GM13976 (cell line): ENCODE results near the gene NTM.

Experiments
- DNase-seq: peaks from one replicate; pipeline ENCODE4 v3.0.0; 2012; ENCODE audit warnings: low spot score
- in situ Hi-C: fragments of 300-500 bp; cut with MboI; formaldehyde crosslinking; loops from one replicate; pipeline ENCODE4 v1.12.0; 2022; ENCODE audit warnings: low sequenced_read_pairs, mixed read lengths, inconsistent platforms; ENCODE audit not compliant: unreplicated experiment
- TF ChIP-seq, protein P1 (sequence below): IDR thresholded peaks from 2 replicates; pipeline ENCODE4 v1.5.1; 2012; ENCODE audit warnings: borderline replicate concordance, mild to moderate bottlenecking; ENCODE audit not compliant: insufficient read depth; ENCODE audit errors: extremely low read depth, missing control alignments, control extremely low read depth

Gene NTM

DNA sequence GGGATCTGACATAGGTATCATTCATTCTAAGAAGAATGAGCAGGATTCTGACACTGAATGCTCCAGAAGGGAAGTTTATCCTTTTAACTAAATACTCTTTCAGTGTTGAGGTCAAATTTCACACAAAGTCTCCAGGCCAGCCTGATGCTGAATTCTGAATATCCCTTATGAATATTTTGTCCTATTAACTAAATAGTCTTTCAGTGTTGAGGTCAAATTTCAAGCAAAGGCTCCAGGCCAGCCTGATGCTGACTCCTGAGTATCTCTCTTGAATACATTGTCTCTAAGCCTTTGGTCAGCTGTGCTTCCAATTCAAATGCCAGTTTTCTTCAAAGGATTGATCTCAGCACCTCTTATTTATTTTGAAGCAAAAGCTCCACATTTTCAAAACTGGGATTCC, 676.8 kb downstream of the NTM start:
- in situ Hi-C loops = loop anchor here (25.0 kb wide), 1 partner anchor 185 kb away; no protein-coding TSS in a partner anchor
- no peak for DNase-seq
- TF ChIP-seq, protein P1, sequence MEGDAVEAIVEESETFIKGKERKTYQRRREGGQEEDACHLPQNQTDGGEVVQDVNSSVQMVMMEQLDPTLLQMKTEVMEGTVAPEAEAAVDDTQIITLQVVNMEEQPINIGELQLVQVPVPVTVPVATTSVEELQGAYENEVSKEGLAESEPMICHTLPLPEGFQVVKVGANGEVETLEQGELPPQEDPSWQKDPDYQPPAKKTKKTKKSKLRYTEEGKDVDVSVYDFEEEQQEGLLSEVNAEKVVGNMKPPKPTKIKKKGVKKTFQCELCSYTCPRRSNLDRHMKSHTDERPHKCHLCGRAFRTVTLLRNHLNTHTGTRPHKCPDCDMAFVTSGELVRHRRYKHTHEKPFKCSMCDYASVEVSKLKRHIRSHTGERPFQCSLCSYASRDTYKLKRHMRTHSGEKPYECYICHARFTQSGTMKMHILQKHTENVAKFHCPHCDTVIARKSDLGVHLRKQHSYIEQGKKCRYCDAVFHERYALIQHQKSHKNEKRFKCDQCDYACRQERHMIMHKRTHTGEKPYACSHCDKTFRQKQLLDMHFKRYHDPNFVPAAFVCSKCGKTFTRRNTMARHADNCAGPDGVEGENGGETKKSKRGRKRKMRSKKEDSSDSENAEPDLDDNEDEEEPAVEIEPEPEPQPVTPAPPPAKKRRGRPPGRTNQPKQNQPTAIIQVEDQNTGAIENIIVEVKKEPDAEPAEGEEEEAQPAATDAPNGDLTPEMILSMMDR = no peak

DNA sequence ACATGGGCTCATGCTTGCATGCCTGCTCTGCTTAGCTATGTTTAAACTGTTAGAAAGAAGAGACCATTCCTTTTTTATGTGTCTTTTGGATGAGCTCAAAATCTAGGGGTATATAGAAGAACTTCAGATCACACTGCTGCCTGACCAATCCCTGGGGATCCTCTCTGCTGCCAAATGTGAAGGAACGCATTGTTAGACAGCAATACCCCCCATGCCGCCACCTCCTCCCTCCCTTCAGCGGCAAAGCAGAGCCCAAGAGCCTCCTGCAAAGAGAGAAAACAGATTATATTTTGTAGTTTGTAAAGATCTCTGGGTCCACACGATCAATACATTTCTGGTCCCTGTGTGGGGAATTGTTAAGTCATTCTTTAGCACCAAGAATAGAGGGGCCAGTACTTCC, 677.6 kb downstream of the NTM start:
- DNase-seq = no peak
- TF ChIP-seq, protein P1 = no peak
- in situ Hi-C loops = loop anchor here (25.0 kb wide), 1 partner anchor 186 kb away; no protein-coding TSS in a partner anchor

DNA sequence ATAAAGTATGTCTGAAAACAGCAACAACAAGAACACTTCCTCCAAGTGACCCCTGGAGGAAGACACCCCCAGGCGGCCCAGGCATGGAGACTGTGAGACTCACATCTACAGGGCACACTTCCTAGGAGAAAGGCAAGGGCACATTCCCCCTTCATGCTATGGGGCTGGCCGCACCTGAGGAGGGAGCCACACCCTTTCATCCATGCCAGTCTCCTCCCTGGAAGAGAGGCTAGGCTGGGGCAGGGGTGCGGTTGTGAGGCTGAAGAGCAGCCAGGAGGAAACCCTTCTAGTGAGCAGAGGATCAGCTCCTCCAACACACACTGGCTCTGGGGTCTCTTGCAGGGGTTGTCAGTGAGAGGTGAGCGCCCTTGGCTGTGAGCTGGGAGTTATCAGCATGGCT, 678.8 kb downstream of the NTM start:
- TF ChIP-seq, protein P1 = no peak
- no peak for DNase-seq
- in situ Hi-C loops = loop anchor here (25.0 kb wide), 1 partner anchor 187 kb away; no protein-coding TSS in a partner anchor

DNA sequence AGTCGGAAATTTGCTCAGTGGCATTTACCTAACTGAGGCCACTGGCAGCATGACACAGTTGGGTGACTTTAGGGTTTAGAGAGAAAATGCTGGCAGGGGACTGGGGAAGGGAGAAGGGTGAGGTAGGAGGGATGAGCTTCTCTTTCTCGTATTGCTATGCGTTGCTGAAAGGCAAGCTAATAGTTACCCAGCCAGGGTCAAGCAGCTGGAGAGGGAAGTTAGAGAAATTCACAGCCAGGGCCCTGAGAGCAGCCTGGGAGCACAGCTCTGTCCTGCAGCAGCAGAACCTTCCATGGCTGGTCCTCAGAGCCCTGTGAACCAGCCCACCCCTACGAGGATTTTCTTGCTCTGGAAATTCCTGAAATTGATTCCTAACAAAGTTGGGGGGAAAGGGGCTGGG, 679.6 kb downstream of the NTM start:
- TF ChIP-seq, protein P1 = no peak
- no peak for DNase-seq
- in situ Hi-C loops = no loop called here

DNA sequence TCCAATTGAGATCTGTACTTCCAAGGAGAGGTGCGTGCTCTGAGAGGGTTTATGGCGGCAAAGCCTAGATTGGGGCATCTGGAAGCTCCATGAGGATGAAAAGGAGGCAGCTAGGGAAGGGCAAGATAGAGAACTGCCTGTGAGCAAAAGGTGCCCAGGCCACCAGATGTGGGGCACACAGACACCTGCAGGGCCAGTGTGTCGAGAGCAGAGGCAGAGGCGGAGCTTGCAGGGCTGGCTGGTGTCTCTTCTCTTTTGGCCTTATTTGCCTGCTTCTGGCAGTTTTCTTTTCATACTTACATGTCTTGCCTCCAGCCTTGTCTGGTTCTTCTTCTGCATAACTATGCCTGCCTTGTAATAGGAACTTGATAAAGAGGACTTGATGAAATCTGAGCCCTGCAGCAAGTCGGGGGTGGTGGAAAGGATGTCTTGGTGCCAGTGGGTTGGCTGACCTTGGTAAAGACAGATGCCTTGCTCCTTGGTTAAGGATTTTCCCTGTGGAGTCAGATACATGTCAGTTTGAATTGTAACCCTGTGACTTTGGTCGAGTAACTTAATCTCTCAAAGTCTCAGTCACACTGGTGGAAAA, 680.3 kb downstream of the NTM start:
- in situ Hi-C loops = no loop called here
- TF ChIP-seq, protein P1 = no peak

DNA sequence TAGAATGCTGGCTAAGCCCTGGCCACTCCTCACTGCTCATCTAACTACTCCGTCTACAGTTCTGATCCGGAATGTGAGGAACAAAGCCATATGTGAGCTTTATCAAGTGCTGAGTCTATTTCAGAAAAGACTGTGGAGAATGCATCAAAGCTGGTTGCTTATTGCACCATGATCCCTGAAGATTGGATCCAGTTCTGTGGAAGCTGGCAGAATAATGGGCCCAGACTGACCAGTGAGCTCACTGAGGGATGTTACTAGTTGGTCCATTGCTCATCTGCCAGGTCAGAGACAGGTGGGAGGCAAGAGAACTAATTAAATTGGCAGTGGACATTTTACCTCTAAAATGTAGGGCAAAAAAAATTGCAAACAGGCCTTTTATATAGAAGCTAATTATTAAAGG, 681.3 kb downstream of the NTM start:
- in situ Hi-C loops = no loop called here
- TF ChIP-seq, protein P1 = no peak
- DNase-seq = no peak

More for the DNA sequence above, 680.3 kb downstream of the NTM start:
- no peak for DNase-seq
